HUDEP-2 (cell line): ENCODE data around the gene PCDHB1.
A peak's percentile ranks its signal among the peaks of the same experiment; 100 is the strongest.

ENCODE experiments used
- DNase-seq, 76 experiments: peaks; one replicate each; lab custom pipeline; 2025; ENCODE audit not compliant: unreplicated experiment in 76 of 76; lab: John Stamatoyannopoulos, UW

PCDHB1 gene, protein sequence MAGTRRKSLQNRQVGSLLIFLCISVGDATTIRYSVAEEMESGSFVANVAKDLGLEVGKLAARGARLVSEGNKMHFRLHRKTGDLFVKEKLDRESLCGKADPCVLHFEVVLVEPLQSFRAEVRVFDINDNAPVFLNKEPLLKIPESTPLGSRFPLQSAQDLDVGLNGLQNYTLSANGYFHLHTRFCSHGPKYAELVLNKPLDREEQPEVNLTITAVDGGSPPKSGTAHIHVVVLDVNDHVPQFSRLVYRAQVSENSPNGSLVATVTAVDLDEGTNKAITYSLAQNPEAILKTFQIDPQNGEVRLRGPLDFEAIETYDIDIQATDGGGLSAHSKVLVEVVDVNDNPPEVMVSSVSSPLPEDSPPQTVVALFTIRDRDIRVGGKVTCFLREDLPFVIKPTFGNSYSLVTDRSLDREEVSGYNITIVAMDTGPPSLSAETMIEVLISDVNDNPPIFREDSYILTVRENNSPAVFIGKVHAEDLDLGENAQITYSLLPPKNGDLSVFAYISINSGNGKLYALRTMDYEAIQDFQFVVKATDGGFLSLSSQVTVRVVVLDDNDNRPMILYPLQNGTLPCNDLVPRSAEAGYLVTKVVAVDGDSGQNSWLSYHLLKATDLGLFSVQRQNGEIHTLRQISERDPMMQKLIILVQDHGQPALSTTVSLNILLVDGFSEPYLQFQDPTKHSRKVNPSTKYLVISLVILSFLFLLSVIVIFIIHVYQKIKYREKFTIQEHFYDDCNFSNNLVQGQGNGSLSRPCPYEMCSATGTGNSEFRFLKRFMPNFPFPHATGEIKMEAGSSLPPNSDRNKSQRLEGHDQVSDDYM

DNA sequence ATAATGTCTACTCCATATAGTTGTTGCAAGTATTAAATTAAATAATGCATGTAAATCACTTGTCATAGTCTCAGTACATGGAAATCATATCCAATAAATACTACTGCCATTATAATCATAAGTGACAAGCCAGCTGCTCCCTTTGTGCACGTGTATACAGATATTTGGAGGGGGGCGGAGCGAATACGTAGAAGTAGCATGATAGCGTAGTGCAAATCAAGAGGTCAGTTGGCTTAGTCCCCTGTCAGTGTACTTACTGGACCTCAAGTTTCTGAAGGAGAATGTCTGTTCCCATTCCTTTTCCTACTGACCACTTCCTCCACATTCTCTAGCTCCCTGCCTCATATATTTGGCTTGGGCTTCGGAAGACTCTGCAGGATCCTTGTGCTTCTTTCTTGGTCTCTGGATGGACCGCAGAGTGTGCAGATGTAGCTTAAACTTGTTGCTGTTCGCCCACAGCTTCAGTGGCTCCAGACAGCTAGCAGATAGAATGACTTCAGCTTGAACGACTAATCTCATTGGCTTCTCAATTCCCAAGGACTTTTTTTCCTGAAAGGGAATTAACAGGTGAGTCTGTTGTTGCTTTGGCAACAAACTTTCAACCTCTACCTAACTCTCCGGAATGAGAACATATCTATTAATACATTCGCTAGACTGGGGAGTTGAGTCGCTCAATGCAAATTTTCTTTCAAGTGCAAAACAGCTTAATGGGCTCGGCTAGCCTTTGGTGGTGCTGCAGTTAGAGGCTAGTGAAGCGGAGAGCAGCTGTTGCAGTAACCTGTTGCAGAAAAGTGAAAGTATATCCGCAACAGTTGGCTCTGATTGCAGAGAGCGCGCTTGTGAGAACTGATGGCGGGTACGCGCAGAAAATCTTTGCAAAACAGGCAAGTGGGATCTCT is at the start of gene PCDHB1:
PCDHB1 (plus strand) TSS at position 753 of the 899 bp plus-strand sequence; CDS start at position 850, 97 bp downstream.
- no peak for DNase-seq

DNA sequence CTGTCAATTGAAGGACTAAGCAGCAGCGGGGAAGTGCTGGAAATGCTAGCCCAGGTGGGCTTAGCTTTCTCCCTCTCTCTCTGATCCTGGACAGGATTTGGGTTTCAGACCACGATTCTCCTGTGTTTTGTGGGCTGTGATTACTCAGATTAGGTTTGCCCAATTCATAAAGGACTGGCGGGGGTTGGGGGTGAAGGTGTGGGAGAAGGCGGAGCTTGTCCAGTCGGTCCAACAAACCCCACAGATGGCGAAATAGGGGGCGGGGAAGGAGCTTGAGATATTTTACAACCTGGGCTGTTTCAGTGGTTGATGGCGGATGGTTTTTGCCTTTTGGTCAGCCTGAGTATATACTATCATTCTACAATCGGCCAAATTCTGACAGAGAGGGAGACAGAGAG is 49.7 kb upstream of the PCDHB1 start:
- no peak for DNase-seq

DNA sequence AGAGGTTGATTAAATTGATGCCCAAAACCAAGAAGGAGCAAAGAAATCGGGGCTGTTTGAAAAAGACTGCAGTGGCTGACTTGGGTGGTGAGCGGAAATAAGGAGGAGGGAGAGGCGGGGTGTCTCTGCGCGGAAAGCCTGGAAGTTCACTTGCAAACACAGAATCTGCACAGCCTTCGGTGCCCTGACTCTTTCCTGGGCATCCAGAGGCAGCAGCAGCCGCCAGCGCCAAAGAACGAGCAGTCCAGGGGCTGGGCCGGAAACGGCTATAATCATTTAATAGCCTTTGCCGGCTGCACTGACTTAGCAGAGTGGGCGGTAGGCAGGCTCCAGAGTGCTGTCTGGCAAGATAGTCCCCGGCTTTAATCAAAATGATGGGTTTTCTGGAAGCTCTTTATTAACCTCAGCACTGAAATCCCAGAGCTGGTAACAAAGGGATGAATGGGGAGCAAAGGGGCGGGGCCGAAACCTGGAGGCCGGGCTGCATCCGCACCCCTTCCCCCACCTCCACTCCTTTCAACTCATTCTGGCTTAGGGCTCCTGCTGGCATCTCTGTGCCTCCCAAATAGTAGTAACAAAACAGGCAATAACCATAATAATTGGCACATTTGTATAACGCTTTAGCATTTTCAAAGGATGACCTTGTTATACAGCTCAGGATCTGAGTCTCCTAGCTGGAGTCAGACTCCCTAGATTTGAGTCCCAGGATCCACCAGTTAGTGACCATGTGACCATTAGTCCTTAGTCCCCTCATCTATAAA is 49.1 kb upstream of the PCDHB1 start:
- no peak for DNase-seq

DNA sequence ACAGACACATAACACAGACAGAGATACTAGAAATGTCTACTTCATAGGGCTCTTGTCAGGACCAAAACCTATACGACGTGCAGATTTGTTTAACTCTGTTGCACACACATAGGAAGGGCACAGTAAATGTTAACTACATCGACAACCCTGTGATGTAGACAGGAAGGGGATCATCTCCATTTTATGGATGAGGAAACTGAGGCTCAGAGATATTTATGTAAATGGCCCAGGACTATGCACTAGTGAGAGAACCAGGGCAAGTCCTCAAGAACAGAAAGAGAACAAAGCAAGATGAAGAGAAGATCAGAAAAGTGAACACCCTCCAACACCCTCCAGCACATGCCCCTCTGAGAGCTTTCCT is 48.6 kb upstream of the PCDHB1 start:
- DNase-seq, result no peak

DNA sequence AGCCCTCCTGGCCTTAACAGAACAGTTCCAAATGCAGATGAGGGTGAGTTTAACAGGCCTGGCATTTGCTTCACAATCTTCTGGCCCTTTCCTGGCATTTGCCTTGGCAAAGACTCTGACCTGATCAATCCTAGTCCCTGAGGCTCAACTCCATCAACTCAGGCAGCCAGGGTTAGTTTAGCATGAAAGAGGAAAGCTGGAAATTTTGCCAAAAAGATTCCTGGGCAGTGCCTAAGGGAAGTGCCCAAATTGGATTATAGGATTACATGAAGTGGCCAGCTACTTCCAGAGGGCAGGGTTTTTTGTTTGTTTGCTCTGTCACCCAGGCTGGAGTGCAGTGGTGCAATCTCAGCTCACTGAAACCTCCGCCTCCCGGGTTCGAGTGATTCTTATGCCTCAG is 48.1 kb upstream of the PCDHB1 start:
- no peak for DNase-seq

DNA sequence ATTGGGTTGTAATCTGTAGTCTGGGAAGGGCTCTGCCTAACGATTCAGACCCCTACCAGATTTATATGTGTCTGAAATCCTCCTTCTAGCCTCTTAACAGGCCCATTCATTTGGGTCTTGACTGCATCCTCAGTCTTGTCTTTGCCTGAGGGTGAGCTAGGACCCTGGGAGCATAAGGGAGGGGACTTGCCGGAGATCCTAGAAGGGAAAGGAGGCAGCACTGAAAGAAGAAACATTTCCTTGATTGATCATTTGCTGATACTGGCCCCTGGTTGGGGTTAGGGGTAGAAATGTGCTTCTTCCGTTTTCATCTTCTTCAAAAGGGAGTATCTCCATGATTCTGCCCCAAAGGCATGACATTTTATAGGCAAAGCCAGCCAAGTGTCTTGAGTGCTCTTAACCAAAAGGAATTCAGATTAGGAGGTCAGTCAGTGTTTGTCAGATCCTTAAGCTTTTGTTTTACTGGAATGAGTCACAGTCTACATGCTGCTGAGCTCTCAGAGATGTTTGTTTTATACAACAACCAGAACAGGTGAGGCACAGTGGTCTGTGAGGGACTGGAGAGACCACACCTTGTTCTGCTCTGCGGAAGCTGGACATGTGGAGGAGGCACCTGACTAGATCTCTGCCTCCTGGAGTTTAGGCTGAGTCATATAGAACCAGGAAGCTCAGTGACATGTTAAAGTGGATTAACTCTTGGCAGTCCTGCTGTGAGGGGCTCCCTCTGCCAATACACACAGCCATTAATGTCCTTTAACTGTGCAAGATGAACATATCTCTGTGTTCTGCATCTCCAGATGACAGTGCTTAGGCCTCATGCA is 47.2 kb upstream of the PCDHB1 start:
- DNase-seq, result no peak

DNA sequence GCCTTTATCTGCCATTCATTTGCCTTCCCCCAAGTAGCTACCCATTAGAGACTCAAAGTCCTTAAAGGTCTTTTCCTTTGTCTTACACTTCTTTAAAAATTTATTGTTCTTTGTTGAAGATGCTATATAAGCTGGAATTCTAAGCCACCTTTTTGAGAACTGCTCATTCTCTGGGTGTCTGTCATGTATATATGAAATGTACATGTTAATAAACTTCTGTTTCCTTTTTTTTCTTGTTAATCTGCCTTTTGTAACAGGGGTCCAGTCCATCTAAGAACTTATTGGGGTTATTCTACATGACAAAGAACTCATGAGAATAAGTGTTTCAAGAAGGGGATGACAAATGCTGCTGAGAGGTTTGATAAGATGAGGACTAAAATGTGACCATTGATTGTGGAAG is 43.4 kb upstream of the PCDHB1 start:
- no peak for DNase-seq

DNA sequence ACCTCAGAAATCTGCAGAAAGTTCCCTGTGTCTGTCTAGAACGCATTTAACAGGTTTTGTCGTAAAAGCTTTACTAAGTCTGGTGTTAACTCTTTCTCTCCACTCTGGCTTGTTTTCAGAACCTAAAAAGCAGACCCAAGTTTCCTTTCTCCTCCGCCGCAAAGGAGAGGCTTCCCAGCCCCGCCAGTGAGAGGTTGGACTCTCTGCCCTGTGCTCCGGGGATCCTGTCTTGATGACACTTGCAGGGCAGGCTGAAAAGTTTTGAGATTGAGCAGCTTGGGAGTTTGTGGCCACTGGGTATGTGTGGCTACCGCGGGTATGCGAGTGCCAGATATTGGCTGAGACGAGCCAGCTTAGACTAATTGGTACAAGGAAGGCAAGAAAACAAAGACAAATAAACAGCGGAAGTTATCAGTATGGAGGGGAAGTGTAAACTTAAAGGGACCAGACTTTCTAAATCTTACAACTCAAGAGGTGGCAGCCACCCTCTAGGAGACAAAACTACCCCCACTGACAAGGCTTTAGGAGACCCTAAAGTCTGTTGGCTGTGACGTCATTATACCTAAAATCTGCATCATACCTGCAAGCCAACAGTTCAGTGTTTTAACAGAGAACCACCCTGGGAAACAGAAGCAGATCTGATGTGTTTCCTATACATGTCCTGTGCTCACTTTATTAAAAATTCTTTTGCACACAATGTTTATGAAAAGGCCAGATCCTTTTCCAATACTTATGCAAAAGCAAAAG is 41.0 kb upstream of the PCDHB1 start:
- DNase-seq, result no peak

DNA sequence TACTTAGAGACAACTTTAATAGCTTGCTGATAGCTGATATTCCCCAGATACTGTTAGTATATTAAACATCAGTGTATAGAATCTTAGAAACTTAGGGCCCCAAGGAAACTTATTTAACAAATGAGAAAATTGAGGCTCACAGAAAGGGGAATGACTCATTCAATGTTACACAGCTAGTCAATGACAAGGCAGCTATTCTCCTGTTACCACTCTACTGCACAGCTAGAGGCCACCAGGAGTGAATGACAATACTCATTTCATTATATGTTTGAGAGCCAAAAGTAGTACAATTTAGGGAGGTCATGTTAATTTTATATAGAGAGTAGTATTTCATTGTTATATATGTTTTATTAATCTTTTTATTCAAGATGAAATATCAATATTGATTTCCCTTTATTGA is 33.2 kb upstream of the PCDHB1 start:
- no peak for DNase-seq

DNA sequence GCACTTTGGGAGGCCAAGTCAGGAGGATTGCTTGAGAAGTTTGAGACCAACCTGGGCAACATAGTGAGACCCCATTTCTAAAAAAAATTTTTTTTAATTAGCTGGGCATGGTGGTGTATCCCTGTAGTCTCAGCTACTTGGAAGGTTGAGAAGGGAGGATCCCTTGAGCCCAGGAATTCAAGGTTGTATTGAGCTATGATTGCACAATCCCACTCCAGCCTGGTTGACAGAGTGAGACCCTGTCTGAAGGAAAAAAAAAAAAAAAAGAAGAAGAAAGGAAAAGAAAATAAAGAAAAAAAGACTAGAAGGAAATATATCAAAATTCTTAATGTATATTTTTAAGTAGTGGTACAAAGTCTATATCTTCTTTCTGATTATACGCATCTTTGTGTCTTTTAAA is 28.8 kb upstream of the PCDHB1 start:
- no peak for DNase-seq

DNA sequence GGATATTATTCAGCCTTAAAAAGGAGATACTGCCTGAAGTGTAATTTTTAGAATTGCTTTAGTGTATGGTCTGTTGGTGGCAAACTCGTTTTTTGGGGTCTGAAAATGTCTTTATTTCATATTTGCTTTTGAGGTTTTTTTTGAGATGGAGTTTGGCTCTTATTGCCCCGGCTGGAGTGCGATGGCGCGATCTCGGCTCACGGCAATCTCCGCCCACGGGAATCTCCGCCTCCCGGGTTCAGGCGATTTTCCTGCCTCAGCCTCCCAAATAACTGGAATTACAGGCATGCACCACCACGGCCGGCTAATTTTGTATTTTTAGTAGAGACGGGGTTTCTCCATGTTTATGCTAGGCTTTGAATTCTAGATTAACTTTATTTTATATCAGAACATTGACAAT is 20.2 kb upstream of the PCDHB1 start:
- no peak for DNase-seq

DNA sequence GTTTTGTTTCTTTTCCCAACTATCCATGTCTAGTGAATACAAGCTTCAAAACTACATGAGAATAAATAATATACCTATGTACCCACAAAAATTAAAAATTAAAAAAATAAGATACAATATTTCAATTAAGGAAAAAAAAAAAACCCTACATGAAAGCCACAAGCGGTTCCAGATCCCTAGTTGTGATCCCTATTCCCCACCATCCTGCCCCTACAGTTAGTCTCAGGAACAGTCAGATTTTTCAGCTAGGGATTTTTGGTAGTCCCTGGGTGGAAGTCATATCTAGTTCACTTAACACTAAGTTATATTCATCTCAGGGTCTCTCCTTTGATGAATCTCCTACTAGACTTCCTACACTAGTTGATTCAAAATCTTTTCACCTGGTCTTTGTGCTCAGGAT is 18.5 kb upstream of the PCDHB1 start:
- DNase-seq, result no peak

DNA sequence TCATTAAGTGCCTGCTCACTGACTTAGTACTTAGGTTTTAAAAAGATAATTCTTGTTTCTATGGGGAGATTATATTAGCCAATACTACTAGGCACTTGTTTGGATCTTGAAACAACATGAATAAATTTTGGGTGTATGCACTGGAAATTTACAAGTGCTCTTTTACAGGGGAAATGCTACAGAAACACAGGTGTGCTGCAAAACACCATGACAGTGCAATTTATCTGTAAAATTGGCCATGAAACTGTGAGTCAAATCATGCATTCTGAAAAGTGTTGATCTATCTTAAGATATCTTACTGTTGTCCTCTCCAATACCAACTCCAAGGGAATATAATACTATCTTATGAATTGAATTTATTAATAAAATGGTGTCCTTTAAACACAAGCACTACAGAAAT is 12.1 kb upstream of the PCDHB1 start:
- no peak for DNase-seq

DNA sequence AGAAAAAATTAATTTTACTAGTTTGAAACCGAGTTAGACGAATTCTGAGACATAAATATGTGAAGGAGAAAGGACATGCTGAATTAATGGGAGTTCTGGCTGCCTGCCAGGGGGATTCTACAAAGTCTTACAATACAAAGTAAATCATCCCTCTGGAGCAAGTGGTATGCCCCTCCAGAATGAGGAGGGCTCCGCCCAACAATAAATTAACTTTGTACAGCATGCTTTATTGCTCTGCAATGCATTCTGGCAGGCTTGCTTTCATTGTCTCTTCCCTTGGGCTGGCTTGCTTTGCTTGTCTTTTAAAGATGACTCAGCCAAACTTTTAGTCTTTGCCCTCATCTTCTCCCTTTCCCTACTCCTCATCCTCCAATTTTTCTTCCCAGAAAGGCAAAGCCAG is 11.7 kb upstream of the PCDHB1 start:
- no peak for DNase-seq

DNA sequence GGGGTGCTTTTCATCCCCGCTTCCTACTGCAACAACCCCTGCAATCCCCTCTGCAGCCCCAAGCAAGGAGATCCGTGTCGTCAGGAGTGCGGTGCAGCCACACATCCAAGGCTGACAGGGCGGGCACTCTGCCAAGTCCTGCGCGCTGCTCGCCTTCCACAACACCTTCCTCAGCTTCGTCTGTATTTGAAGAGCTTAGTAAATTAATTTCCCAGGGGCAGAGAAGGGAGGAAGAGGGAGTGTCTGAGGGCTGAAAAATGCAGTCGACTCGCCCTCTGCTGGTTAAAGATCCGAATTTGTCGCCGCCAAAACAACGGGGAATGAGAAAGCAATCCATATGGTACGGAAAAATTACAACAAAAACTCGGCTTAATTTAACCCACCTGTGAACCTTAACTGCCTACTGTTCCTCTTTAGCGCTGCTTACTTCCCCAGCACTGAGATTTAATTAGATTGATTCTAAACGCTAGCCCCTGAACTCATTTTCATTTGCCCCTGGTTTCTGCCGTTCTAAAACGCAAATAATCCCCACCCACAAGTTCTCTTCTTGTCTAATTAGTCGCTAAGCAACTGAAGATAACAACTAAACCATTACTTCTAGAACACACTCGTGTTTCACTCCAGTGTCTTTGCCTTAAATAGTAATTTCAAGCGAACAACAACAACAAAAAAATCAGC is 10.9 kb upstream of the PCDHB1 start:
- no peak for DNase-seq

DNA sequence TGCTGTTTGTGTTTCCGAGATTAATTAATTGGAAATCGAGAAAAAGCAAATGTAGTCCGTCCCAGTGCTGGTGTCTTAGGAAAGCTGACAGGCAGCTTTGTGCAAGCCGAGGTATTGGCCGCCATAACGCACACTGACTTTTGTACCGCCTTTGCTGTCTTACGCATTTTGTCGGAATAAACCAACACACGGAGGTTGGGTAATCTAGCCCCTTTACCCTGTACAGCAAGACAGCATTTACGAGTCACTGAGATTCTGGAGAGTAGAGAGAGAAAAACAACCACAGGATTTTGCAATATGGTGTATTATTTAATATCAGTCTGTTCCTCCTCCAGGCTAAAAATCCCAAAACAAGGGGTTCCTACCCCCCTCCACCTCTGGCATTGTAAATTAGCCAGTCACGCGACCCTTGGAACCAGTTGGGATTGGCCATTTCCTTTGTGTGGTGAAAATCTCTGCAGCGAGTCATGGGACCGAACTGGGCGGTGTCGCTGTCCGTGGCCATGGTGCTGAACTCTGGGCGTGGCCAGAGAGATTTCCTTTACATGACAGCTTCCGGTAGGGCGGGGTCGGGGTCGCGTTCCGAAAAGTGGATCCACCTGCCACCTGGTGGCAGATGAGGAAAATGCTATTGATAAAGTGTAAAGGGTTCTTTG is 10.3 kb upstream of the PCDHB1 start:
- peak in 53 of 76 experiments; percentile 1 to 62 (median 26) for DNase-seq

DNA sequence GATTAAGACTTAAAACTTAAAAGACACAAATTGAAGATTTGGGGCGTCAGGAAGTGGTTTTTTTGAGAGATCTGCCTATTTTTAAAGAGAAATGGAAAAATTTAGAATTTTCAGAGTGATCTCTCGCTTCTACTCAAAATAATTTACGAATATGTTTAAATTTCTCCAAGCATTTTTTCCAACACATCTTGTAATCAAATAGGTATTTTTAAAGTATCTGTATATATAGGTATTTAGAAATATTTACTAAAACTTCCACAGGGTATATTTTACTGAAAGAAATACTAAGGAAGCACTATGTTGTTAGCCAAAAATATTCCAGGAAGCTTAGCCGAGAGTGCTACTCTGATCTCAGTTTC is 9.8 kb upstream of the PCDHB1 start:
- DNase-seq, result no peak

DNA sequence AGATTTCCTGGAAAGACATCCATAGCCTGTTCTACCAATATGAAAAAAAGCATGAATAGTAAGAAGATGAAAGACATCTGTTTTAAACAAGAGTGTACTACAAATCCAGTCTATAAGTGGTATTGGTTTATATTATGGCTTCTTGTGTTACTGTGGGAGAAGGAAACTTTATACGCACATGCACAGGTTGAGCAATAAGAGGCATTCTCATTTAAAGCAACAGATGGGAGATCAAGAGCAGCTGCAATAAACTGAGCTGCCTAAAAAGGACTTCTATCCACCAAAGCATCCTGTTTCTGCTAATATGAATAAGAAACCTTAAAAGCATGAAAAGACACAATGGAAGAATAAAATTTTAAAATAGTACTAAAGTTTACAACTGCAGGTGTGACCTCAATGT is 8.6 kb upstream of the PCDHB1 start:
- DNase-seq, result no peak
